ENCODE results near the gene GFRA1.

GFRA1 gene

GRCh38 chr10:116150606-116151005, 122.4 kb downstream of the GFRA1 start:
- no peaks in the 10 kb centered on the region for H3K9me2 ChIP-seq (replicated peaks; ENCODE audit: insufficient read depth, low read length)

GRCh38 chr10:116147147-116147905, 125.7 kb downstream of the GFRA1 start:
- TF ChIP-seq CTCF (IDR thresholded peaks at IDR 0.05; ENCODE audit: insufficient read depth, low read length, poor library complexity, severe bottlenecking), result no peak
- no peak for TF ChIP-seq EZH2phosphoT487 (conservative IDR thresholded peaks at IDR 0.05; ENCODE audit: low read length)
- no peak overlapping the region for H3K4me3 ChIP-seq (ENCODE audit: insufficient read depth, low read length, poor library complexity, severe bottlenecking)
- H3K36me3 ChIP-seq (ENCODE audit: low read length), result no peaks in the 10 kb centered on the region
- no peaks in the 10 kb centered on the region for H3K79me2 ChIP-seq (ENCODE audit: insufficient read depth, low read length)
- H3K4me2 ChIP-seq (ENCODE audit: low read depth, low read length, poor library complexity, severe bottlenecking), result no peak overlapping the region
- no peaks in the 10 kb centered on the region for H3F3A ChIP-seq (ENCODE audit: insufficient read depth)
- H3K9me2 ChIP-seq (replicated peaks; ENCODE audit: insufficient read depth, low read length), result no peaks in the 10 kb centered on the region
- H4K20me1 ChIP-seq (ENCODE audit: low read depth, low read length), result no peaks in the 10 kb centered on the region
- H3K9ac ChIP-seq (ENCODE audit: low read length), result no peak overlapping the region
- no peak overlapping the region for H2AFZ ChIP-seq (ENCODE audit: low read depth, low read length, severe bottlenecking)
- no peak overlapping the region for H3K27ac ChIP-seq (ENCODE audit: low read depth, low read length)
- H3K27me3 ChIP-seq (ENCODE audit: low read length), result no peaks in the 10 kb centered on the region
- H3K9me3 ChIP-seq (ENCODE audit: insufficient read depth, low read length), result no peaks in the 10 kb centered on the region

More at GRCh38 chr10:116150606-116151005, 122.4 kb downstream of the GFRA1 start:
- Histone ChIP-seq H3K36me3 (ENCODE audit: low read length) (no peaks in the 10 kb centered on the region), H3K79me2 (ENCODE audit: insufficient read depth, low read length) (no peaks in the 10 kb centered on the region), H3K9ac (ENCODE audit: low read length) (no peak overlapping the region), H3K27me3 (ENCODE audit: low read length) (no peaks in the 10 kb centered on the region), H4K20me1 (ENCODE audit: low read depth, low read length) (no peaks in the 10 kb centered on the region), H3F3A (ENCODE audit: insufficient read depth) (no peaks in the 10 kb centered on the region), H3K27ac (ENCODE audit: low read depth, low read length) (no peak overlapping the region), H3K4me3 (ENCODE audit: insufficient read depth, low read length, poor library complexity, severe bottlenecking) (no peak overlapping the region), H3K4me2 (ENCODE audit: low read depth, low read length, poor library complexity, severe bottlenecking) (no peak overlapping the region), H3K9me3 (ENCODE audit: insufficient read depth, low read length) (no peaks in the 10 kb centered on the region), H2AFZ (ENCODE audit: low read depth, low read length, severe bottlenecking) (no peak overlapping the region)
- no peak for TF ChIP-seq CTCF (IDR thresholded peaks at IDR 0.05; ENCODE audit: insufficient read depth, low read length, poor library complexity, severe bottlenecking)
- no peak for TF ChIP-seq EZH2phosphoT487 (conservative IDR thresholded peaks at IDR 0.05; ENCODE audit: low read length)

- Histone ChIP-seq H3K79me2 (ENCODE audit: insufficient read depth, low read length) (no peaks in the 10 kb centered on the region), H3K27ac (ENCODE audit: low read depth, low read length) (no peak overlapping the region), H3K36me3 (ENCODE audit: low read length) (no peaks in the 10 kb centered on the region), H3K4me3 (ENCODE audit: insufficient read depth, low read length, poor library complexity, severe bottlenecking) (no peak overlapping the region), H3F3A (ENCODE audit: insufficient read depth) (no peaks in the 10 kb centered on the region), H3K27me3 (ENCODE audit: low read length) (no peaks in the 10 kb centered on the region), H4K20me1 (ENCODE audit: low read depth, low read length) (no peaks in the 10 kb centered on the region), H3K4me2 (ENCODE audit: low read depth, low read length, poor library complexity, severe bottlenecking) (no peak overlapping the region), H3K9me2 (replicated peaks; ENCODE audit: insufficient read depth, low read length) (no peaks in the 10 kb centered on the region), H2AFZ (ENCODE audit: low read depth, low read length, severe bottlenecking) (no peak overlapping the region), H3K9me3 (ENCODE audit: insufficient read depth, low read length) (no peaks in the 10 kb centered on the region), H3K9ac (ENCODE audit: low read length) (no peak overlapping the region)
- TF ChIP-seq EZH2phosphoT487 (conservative IDR thresholded peaks at IDR 0.05; ENCODE audit: low read length) (no peak), CTCF (IDR thresholded peaks at IDR 0.05; ENCODE audit: insufficient read depth, low read length, poor library complexity, severe bottlenecking) (no peak)
These were observed 126.5 kb downstream of the GFRA1 start for GRCh38 chr10:116146372-116147140.
